Activated CD8-positive, alpha-beta memory T cell treated with anti-CD3 and anti-CD28 coated beads, Interleukin-2, amount 50 U/mL, for 1 hour (primary cell): ENCODE measurements around the gene FBXL17.

Source experiments
- DNase-seq: peaks from one replicate; pipeline ENCODE4 v3.0.0-alpha.2; 2020; ENCODE audit errors: extremely low read depth

The FBXL17 gene

GRCh38 chr5:107954254-107954653, 427.6 kb downstream of the FBXL17 start:
- DNase-seq = no peak

GRCh38 chr5:107952450-107952849, 429.4 kb downstream of the FBXL17 start:
- no peak for DNase-seq

GRCh38 chr5:107951309-107951708, 430.6 kb downstream of the FBXL17 start:
- DNase-seq = no peak

DNA sequence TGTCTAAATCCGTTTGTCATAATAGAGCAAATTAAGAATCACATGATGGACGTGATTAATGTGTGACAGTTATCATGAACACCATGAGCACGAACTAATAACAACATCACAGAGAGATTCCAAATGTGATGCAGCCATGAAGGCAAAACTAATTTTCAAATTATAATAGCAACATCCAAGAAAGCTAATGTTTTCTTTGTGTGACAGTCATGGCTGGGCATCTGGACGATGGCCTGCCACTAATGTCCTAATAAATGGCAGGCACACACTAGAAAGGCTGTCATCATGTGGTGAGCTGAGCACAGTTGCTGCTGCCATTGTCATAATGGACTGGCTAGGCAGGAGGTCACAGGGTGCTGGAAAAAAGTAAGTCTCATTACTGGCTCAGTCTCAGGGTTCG, 431.1 kb downstream of the FBXL17 start:
- DNase-seq = no peak

- DNase-seq = no peak
These were observed 432.1 kb downstream of the FBXL17 start for GRCh38 chr5:107949688-107950341.

- DNase-seq = no peak
These were observed 433.5 kb downstream of the FBXL17 start for GRCh38 chr5:107948377-107948776.

DNA sequence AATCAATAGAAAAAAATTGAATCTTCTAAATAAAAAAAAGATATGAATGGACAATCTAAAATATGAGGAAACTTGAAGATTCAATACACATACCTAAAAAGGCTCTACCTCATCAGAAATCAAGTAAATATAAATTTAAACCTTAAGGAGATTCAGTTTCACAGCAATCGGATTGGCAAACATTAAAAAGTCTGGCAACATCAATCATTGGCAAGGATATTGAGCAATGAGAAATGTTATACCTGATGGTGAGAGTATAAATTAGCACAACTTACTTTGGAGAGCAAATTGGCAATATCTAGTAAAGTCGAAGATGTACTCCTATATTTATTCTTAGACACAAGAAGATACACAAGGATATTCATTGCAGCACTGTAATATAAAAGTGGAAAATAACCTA, 436.8 kb downstream of the FBXL17 start:
- no peak for DNase-seq

- DNase-seq = no peak
These were observed 438.0 kb downstream of the FBXL17 start for GRCh38 chr5:107943923-107944322.

- DNase-seq = no peak
These were observed 440.9 kb downstream of the FBXL17 start for GRCh38 chr5:107941036-107941435.

DNA sequence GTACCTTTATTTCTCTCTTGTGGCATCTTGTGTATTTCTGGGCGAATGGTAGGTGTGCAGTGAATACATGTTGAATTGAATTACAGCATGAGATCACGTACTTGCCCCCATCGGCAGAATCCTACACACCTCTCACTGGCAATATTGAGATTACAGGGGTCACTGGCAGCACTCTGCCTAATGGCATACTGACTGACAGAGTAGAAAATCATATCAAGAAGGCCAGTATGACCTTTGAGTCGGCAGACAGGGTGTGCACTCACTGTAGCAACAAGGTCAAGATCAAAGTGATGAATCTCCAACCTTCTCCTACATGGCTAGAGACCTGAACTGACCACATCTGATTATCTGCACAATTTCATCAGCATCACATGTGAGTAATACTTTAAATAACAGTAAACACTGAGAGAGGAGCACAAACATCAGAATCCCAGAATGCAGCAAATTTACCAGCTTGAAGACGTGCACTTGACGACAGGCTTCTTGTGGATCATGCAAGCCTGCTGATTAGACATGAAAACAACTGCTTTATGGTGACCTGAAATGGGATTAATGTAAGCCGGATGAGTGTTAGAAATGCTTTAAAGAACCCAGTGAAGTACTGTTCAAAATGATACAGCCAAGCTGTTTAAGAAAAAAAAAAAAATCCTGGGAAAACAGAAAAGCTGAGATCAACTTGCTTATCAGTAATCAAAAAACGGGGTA, 444.1 kb downstream of the FBXL17 start:
- no peak for DNase-seq

- no peak for DNase-seq
These were observed 444.7 kb downstream of the FBXL17 start for GRCh38 chr5:107937204-107937603.

DNA sequence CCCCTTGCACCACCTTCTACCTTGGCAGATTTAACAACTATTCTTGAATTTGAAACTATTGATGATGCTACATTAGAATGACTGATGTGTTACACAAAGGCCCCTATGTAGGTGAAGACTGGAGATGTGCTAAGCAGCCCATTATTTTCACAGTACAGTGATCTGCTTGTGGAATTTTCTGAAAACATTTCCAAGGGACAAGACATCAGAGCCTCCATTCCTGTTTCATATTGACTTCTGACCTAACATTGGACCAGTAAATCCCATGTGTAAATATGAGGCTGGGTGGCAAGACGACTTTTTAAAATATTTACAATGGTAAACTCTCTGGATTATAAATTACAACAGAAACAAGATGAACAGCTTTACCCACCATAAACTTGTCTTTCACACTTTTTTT, 445.4 kb downstream of the FBXL17 start:
- DNase-seq = no peak

- DNase-seq = no peak
These were observed 446.3 kb downstream of the FBXL17 start for GRCh38 chr5:107935645-107936044.

DNA sequence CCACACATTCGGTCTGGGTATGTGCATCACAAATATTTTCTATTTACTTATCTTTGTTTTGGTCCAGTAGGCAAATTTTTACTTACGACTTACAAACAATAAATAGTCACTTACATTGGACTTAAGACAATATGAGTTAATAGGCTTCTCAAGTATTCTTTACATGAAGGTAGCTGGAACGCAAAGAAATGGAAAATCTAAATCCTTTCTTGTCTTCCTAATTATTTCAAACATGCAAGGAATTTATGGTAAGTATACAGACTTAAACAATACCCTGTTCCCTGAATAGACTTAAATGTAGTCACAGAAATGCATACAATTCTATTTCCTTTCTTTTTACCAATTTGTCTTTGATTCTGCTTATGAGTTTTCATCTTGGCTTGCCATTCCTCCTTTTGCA, 448.6 kb downstream of the FBXL17 start:
- no peak for DNase-seq

- DNase-seq = no peak
These were observed 451.0 kb downstream of the FBXL17 start for GRCh38 chr5:107930891-107931290.

DNA sequence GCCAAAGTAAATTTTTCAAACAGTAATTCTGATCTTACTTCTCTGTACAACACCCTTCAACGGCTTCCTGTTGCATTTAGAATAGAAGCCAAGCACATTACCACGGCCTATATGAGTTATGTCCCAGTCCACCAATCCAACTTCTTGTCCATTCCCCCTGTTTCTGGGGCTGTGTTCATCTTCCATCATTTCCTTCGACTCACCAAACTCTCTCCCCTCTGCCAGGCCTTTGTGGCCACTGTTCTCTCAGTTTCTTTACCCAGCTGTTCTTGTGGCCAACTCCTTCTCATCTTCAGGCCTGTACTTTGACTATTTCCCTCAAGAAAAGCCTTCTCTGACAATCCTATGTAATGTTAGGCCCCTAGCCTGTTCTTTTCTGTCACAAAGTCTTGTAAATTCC, 451.8 kb downstream of the FBXL17 start:
- no peak for DNase-seq

GRCh38 chr5:107929080-107929479, 452.8 kb downstream of the FBXL17 start:
- no peak for DNase-seq

DNA sequence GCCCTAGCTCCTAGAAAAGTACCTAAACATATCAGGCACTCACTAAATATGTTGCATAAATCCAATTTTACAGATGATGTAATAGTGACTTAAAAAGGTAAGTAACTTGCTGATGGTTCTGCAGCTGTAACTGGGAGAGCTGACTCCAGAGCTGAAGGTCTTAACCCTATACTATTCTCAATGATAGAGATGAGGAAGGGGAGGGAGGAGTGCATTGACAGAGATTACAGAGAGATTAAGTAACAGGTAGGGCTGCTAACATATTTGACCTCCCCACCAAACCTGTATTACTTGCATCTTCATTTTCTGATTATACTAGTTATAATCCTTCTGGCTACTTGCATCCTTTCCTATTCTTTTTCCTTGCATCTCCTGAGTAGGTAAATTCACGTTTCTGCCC, 455.8 kb downstream of the FBXL17 start:
- no peak for DNase-seq

DNA sequence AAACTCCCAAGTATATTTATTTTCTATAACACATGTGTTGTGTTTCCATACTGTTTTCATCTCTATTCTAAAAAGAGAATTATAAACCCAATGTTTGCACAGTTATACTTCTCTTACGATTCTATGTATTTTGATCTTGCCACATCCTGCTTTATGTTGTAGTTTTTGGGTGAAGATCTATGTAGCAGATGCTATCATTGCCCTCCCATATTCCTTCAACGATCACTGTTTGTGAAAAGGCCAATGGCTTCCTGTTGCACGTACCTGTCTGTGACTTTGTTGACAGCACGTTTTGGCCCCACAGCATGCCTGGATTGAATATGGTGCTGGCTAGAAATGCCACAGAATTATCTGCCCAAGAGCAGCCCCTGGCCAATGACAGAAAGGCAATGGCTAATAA, 456.7 kb downstream of the FBXL17 start:
- no peak for DNase-seq

DNA sequence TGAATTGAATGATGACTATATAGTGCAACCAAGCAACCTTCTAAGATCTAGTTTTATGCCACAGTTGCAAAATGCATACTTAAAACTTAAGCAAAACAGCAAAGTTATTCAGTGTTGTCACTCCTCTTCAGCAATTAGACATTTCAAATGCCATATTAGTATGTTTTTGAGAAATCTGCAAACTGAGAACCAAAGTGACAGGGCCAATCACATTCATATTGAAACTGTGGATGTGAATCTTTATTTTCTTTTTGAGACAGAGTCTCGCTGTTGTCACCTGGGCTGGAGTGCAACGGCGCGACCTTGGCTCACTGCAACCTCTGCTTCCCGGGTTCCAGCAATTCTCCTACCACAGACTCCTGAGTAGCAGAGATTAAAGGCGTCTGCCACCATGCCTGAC, 461.9 kb downstream of the FBXL17 start:
- DNase-seq = no peak

DNA sequence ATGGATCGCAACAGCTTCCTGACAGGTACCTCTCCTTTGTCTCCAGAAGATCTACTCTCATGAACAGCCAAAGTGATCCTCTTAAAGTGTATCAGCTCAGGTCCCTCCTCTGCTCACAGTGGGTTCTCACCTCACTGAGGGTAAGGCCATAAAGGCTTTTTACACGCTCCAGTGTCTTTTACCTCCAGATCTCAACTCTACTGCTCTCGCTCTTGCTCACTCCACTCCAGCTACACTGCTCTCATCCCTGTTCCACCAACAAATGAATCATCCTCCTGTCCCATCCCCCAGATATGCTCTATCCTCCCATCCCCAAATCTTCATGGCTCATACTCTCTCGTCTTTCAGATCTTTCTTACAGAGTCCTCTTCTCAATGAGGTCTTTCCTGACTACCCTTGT, 462.5 kb downstream of the FBXL17 start:
- no peak for DNase-seq

DNA sequence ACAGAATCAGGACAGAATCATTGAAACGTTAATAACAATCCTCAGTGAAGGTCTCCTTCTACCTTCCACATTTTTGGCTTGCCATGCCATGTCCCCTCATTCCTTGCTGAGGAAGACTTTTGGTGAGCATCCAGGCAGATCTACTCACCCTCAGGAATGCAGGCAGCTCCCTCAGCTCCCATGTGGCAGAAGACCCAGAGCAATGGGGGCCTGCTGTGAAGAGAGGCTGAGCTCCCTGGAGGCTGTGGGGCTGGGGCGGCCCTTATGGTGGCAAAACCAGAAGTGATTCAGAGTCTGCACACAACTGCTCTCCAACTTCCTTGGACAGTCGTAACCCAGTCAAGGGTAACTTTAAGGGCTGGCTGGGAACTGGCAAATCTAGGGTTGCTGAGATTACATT, 463.9 kb downstream of the FBXL17 start:
- no peak for DNase-seq
